Measurements from ENCODE around the gene PLSCR3.

PLSCR3 gene

GRCh38 chr17:7426896-7427489 lies 32.7 kb upstream of the PLSCR3 start:
- Histone ChIP-seq H3K9ac (ENCODE audit: low read length in 5 of 5) (no peak overlapping the region), H3K4me3 (ENCODE audit: low read depth in 1 of 5, low read length in 5 of 5) (no peak overlapping the region), H3K27me3 (ENCODE audit: control insufficient read depth in 5 of 5, insufficient read depth in 4 of 5, low read length in 5 of 5) (peaks cover 0 to 4% (median 0%) of the 10 kb centered on the region in 5 donors), H3K9me3 (ENCODE audit: control insufficient read depth in 5 of 5, low read length in 5 of 5) (no peaks in the 10 kb centered on the region), H3K36me3 (ENCODE audit: control insufficient read depth in 5 of 5, insufficient read depth in 5 of 5, low read length in 5 of 5) (no peaks in the 10 kb centered on the region), H3K4me1 (ENCODE audit: control insufficient read depth in 5 of 5, insufficient read depth in 5 of 5, low read length in 5 of 5) (no peaks in the 10 kb centered on the region), H3K27ac (ENCODE audit: low read depth, low read length) (no peak overlapping the region)

DNA sequence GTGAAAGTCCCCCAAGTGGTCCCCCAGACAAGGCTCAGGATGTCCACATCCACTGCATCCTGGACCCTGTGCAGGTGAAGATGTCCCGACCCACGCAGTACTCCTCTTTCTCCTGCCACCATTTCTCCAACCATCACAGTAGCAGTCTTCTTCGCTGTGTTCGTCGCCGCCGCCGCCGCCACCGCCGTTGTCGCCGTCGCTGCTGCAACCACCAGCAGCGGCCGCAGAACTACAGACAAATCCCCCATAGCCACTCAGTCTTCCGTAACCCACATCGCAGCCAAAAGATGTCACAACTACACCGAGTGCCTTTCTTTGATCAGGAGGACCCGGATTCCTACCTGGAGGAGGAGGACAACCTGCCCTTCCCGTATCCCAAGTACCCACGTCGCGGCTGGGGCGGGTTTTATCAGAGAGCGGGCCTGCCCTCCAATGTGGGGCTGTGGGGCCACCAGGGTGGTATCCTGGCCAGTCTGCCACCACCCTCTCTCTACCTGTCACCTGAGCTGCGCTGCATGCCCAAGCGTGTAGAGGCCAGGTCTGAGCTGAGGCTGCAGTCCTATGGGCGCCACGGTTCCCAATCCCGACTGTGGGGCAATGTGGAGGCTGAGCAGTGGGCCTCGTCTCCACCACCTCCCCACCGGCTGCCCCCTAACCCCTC lies 32.0 kb upstream of the PLSCR3 start:
- H3K36me3 ChIP-seq (ENCODE audit: control insufficient read depth in 5 of 5, insufficient read depth in 5 of 5, low read length in 5 of 5), result no peaks in the 10 kb centered on the region
- no peak overlapping the region for H3K4me3 ChIP-seq (ENCODE audit: low read depth in 1 of 5, low read length in 5 of 5)
- no peak overlapping the region for H3K9ac ChIP-seq (ENCODE audit: low read length in 5 of 5)
- H3K9me3 ChIP-seq (ENCODE audit: control insufficient read depth in 5 of 5, low read length in 5 of 5), result no peaks in the 10 kb centered on the region
- no peak overlapping the region for H3K27ac ChIP-seq (ENCODE audit: low read depth, low read length)
- H3K27me3 ChIP-seq (ENCODE audit: control insufficient read depth in 5 of 5, insufficient read depth in 4 of 5, low read length in 5 of 5), result peaks cover 0 to 4% (median 0%) of the 10 kb centered on the region in 5 donors
- H3K4me1 ChIP-seq (ENCODE audit: control insufficient read depth in 5 of 5, insufficient read depth in 5 of 5, low read length in 5 of 5), result no peaks in the 10 kb centered on the region

GRCh38 chr17:7425756-7426155 lies 31.4 kb upstream of the PLSCR3 start:
- H3K4me3 ChIP-seq (ENCODE audit: low read depth in 1 of 5, low read length in 5 of 5), result no peak overlapping the region
- H3K4me1 ChIP-seq (ENCODE audit: control insufficient read depth in 5 of 5, insufficient read depth in 5 of 5, low read length in 5 of 5), result no peaks in the 10 kb centered on the region
- H3K27me3 ChIP-seq (ENCODE audit: control insufficient read depth in 5 of 5, insufficient read depth in 4 of 5, low read length in 5 of 5), result peaks cover 0 to 4% (median 0%) of the 10 kb centered on the region in 5 donors
- no peaks in the 10 kb centered on the region for H3K9me3 ChIP-seq (ENCODE audit: control insufficient read depth in 5 of 5, low read length in 5 of 5)
- H3K27ac ChIP-seq (ENCODE audit: low read depth, low read length), result no peak overlapping the region
- H3K36me3 ChIP-seq (ENCODE audit: control insufficient read depth in 5 of 5, insufficient read depth in 5 of 5, low read length in 5 of 5), result no peaks in the 10 kb centered on the region
- no peak overlapping the region for H3K9ac ChIP-seq (ENCODE audit: low read length in 5 of 5)

- Histone ChIP-seq H3K27ac (ENCODE audit: low read depth, low read length) (no peak within 1 kb of the TSS), H3K4me3 (ENCODE audit: low read depth in 1 of 5, low read length in 5 of 5) (no peak within 1 kb of the TSS), H3K36me3 (ENCODE audit: control insufficient read depth in 5 of 5, insufficient read depth in 5 of 5, low read length in 5 of 5) (no peaks in the 10 kb centered on the region), H3K9ac (ENCODE audit: low read length in 5 of 5) (no peak within 1 kb of the TSS), H3K4me1 (ENCODE audit: control insufficient read depth in 5 of 5, insufficient read depth in 5 of 5, low read length in 5 of 5) (no peaks in the 10 kb centered on the region), H3K27me3 (ENCODE audit: control insufficient read depth in 5 of 5, insufficient read depth in 4 of 5, low read length in 5 of 5) (peaks cover 0 to 4% (median 0%) of the 10 kb centered on the region in 5 donors), H3K9me3 (ENCODE audit: control insufficient read depth in 5 of 5, low read length in 5 of 5) (no peaks in the 10 kb centered on the region)
Measured at GRCh38 chr17:7425316-7425715, 31.0 kb upstream of the PLSCR3 start, which contains the start of gene SPEM2. Gene SPEM2, plus strand, starts transcription at chr17:7425616. Its CDS starts 73 bp downstream, at chr17:7425689.

DNA sequence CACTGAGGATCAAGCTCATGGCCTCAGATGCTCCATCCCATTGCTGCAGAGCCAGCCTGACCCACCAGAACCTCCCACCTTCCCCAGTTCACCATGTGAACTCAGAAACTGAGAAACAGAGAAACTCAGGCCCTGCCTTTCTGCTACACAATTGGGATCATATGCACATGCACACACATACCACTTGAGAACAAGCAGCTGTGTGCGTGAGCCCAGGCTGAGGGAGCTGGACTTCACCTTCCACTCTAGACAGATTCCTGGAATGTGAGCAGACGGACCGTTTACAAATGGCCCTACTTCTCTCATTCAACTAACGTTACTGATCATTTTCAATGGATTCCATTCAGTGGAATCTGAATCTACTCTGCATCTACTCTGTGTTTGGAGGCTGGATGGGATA lies 29.4 kb upstream of the PLSCR3 start:
- H3K36me3 ChIP-seq (ENCODE audit: control insufficient read depth in 5 of 5, insufficient read depth in 5 of 5, low read length in 5 of 5), result no peaks in the 10 kb centered on the region
- H3K4me1 ChIP-seq (ENCODE audit: control insufficient read depth in 5 of 5, insufficient read depth in 5 of 5, low read length in 5 of 5), result no peaks in the 10 kb centered on the region
- H3K9ac ChIP-seq (ENCODE audit: low read length in 5 of 5), result no peak overlapping the region
- no peak overlapping the region for H3K27ac ChIP-seq (ENCODE audit: low read depth, low read length)
- H3K9me3 ChIP-seq (ENCODE audit: control insufficient read depth in 5 of 5, low read length in 5 of 5), result no peaks in the 10 kb centered on the region
- H3K27me3 ChIP-seq (ENCODE audit: control insufficient read depth in 5 of 5, insufficient read depth in 4 of 5, low read length in 5 of 5), result peaks cover 0 to 12% (median 9%) of the 10 kb centered on the region in 5 donors
- no peak overlapping the region for H3K4me3 ChIP-seq (ENCODE audit: low read depth in 1 of 5, low read length in 5 of 5)

GRCh38 chr17:7421186-7421585 lies 26.9 kb upstream of the PLSCR3 start:
- peaks cover 0 to 7% (median 2%) of the 10 kb centered on the region in 5 donors for H3K36me3 ChIP-seq (ENCODE audit: control insufficient read depth in 5 of 5, insufficient read depth in 5 of 5, low read length in 5 of 5)
- no peak overlapping the region for H3K27ac ChIP-seq (ENCODE audit: low read depth, low read length)
- no peak overlapping the region for H3K9ac ChIP-seq (ENCODE audit: low read length in 5 of 5)
- peaks cover 0 to 4% (median 0%) of the 10 kb centered on the region in 5 donors for H3K4me1 ChIP-seq (ENCODE audit: control insufficient read depth in 5 of 5, insufficient read depth in 5 of 5, low read length in 5 of 5)
- peaks cover 0 to 16% (median 9%) of the 10 kb centered on the region in 5 donors for H3K27me3 ChIP-seq (ENCODE audit: control insufficient read depth in 5 of 5, insufficient read depth in 4 of 5, low read length in 5 of 5)
- H3K4me3 ChIP-seq (ENCODE audit: low read depth in 1 of 5, low read length in 5 of 5), result no peak overlapping the region
- H3K9me3 ChIP-seq (ENCODE audit: control insufficient read depth in 5 of 5, low read length in 5 of 5), result no peaks in the 10 kb centered on the region

DNA sequence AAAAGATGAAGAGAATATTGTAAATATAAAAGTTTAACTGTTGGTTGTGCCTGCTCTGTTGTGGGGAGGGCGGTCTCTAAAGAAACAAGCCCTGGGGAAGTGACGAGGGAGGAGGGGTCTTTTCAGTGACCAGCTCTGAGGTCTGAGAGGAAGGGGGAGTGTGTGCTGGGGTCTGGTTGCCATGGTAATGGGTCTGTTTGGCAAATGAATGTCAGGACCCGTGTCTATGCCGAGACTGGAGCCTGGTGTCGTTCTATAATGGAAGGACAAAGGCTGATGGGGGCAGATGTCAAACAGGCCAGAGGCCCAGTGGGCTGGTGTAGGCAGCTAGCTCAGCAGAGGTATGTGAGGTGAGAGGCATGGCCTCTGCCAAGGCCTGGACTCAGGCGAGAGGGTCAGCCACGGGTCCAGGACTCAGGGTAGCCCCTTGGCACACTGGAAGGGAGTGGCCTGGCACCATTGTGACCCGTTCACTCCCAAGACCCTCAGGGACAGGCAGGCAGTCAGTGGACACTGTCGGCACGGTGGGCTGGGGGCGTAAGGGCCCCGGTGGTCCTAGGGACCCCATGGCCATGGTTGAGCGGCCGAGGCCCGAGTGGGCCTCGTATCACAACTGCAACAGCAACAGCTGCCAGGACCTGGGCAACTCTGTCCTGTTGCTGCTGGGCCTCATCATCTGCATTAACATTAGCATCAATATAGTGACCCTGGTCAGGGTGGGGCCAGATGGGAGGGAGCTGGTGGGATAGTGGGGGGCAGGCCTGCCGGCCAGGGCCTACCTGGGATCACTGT lies 25.7 kb upstream of the PLSCR3 start, which contains the start of gene SPEM1:
Gene SPEM1 (plus strand): TSS at position 506 of the 792 bp plus-strand sequence. CDS start 61 bp downstream, at position 567.
- Histone ChIP-seq H3K9ac (ENCODE audit: low read length in 5 of 5) (no peak within 1 kb of the TSS), H3K36me3 (ENCODE audit: control insufficient read depth in 5 of 5, insufficient read depth in 5 of 5, low read length in 5 of 5) (peaks cover 0 to 15% (median 8%) of the 10 kb centered on the region in 5 donors), H3K9me3 (ENCODE audit: control insufficient read depth in 5 of 5, low read length in 5 of 5) (no peaks in the 10 kb centered on the region), H3K27me3 (ENCODE audit: control insufficient read depth in 5 of 5, insufficient read depth in 4 of 5, low read length in 5 of 5) (peaks cover 0 to 16% (median 7%) of the 10 kb centered on the region in 5 donors), H3K27ac (ENCODE audit: low read depth, low read length) (no peak within 1 kb of the TSS), H3K4me1 (ENCODE audit: control insufficient read depth in 5 of 5, insufficient read depth in 5 of 5, low read length in 5 of 5) (peaks cover 0 to 4% (median 0%) of the 10 kb centered on the region in 5 donors), H3K4me3 (ENCODE audit: low read depth in 1 of 5, low read length in 5 of 5) (no peak within 1 kb of the TSS)

- Histone ChIP-seq H3K4me3 (ENCODE audit: low read depth in 1 of 5, low read length in 5 of 5) (no peak overlapping the region), H3K27ac (ENCODE audit: low read depth, low read length) (no peak overlapping the region), H3K27me3 (ENCODE audit: control insufficient read depth in 5 of 5, insufficient read depth in 4 of 5, low read length in 5 of 5) (peaks cover 0 to 16% (median 5%) of the 10 kb centered on the region in 5 donors), H3K4me1 (ENCODE audit: control insufficient read depth in 5 of 5, insufficient read depth in 5 of 5, low read length in 5 of 5) (peaks cover 0 to 4% (median 0%) of the 10 kb centered on the region in 5 donors), H3K9ac (ENCODE audit: low read length in 5 of 5) (no peak overlapping the region), H3K9me3 (ENCODE audit: control insufficient read depth in 5 of 5, low read length in 5 of 5) (no peaks in the 10 kb centered on the region), H3K36me3 (ENCODE audit: control insufficient read depth in 5 of 5, insufficient read depth in 5 of 5, low read length in 5 of 5) (peaks cover 0 to 19% (median 8%) of the 10 kb centered on the region in 5 donors)
Measured at GRCh38 chr17:7418472-7419152, 24.3 kb upstream of the PLSCR3 start.

- H3K27ac ChIP-seq (ENCODE audit: low read depth, low read length), result no peak overlapping the region
- H3K9ac ChIP-seq (ENCODE audit: low read length in 5 of 5), result no peak overlapping the region
- peaks cover 0 to 4% (median 0%) of the 10 kb centered on the region in 5 donors for H3K4me1 ChIP-seq (ENCODE audit: control insufficient read depth in 5 of 5, insufficient read depth in 5 of 5, low read length in 5 of 5)
- H3K9me3 ChIP-seq (ENCODE audit: control insufficient read depth in 5 of 5, low read length in 5 of 5), result no peaks in the 10 kb centered on the region
- peaks cover 0 to 19% (median 8%) of the 10 kb centered on the region in 5 donors for H3K36me3 ChIP-seq (ENCODE audit: control insufficient read depth in 5 of 5, insufficient read depth in 5 of 5, low read length in 5 of 5)
- H3K27me3 ChIP-seq (ENCODE audit: control insufficient read depth in 5 of 5, insufficient read depth in 4 of 5, low read length in 5 of 5), result peaks cover 0 to 16% (median 5%) of the 10 kb centered on the region in 5 donors
- H3K4me3 ChIP-seq (ENCODE audit: low read depth in 1 of 5, low read length in 5 of 5), result no peak overlapping the region
Measured at GRCh38 chr17:7417056-7417655, 22.8 kb upstream of the PLSCR3 start.
